H1 (cell line): ENCODE results near the gene SGCD. TPM values are rescaled to one million over a fixed set of nuclear protein-coding genes. Genes with fewer than 3 reads are reported as not detected.

Source experiments
- BCL11A ChIP-seq, 2 experiments: IDR thresholded peaks; one replicate each; pipeline ENCODE4 v1.6.1; 2011; ENCODE audit warnings: low read depth in 2 of 2, low read length in 2 of 2, mild to moderate bottlenecking in 2 of 2
- E2F6 ChIP-seq: IDR thresholded peaks from 2 replicates; pipeline ENCODE4 v1.6.1; 2012; ENCODE audit warnings: inconsistent platforms
- KDM1A ChIP-seq: fragments of 200-600, 300-600 bp; sonication (generic); IDR thresholded peaks from 2 replicates; pipeline ENCODE4 v1.7.1; 2016; ENCODE audit warnings: mild to moderate bottlenecking, low read length, borderline replicate concordance
- SP4 ChIP-seq: IDR thresholded peaks from 2 replicates; pipeline ENCODE4 v1.6.1; 2012; ENCODE audit warnings: low read length, inconsistent platforms
- TAF7 ChIP-seq: optimal IDR thresholded peaks from 2 replicates; pipeline ENCODE3; 2011; ENCODE audit warnings: low read depth, mild to moderate bottlenecking, inconsistent platforms, low read length, moderate library complexity, borderline replicate concordance
- ZNF274 ChIP-seq: IDR thresholded peaks from 2 replicates; pipeline ENCODE4 v1.7.0; 2012; ENCODE audit warnings: low read length, borderline replicate concordance; ENCODE audit errors: extremely low read depth
- polyA plus RNA-seq, 7 experiments: library from polyadenylated mRNA; depleted of rRNA in 3 of 7; stranded (reverse) in 5 of 7; unstranded in 2 of 7; fragments of >200 nt in 5 of 7; fragments of 200-250 nt in 2 of 7; gene quantifications; 1 replicate in 5 of 7; 2 replicates in 1 of 7; 4 replicates in 1 of 7; pipeline versions ENCODE4 v1.2.1 to v1.2.3, GENCODE V29; 2011 to 2013; ENCODE audit warnings: missing spikeins in 2 of 7, mixed read lengths in 2 of 7
- total RNA-seq: library from RNA; stranded (reverse); fragmentation: NEBNext Ultra II Directional; extraction: Animal tissue kit (Norgen Biotek cat#: 25700); gene quantifications from 2 replicates; pipeline ENCODE4 v1.2.1, GENCODE V29; 2021

SGCD gene
- total and polyA plus RNA-seq, 2 of the 8 experiments (the other 6 are each of a cell fraction or from before 2014, with no cell fraction given): 0.04 to 0.08 TPM

DNA sequence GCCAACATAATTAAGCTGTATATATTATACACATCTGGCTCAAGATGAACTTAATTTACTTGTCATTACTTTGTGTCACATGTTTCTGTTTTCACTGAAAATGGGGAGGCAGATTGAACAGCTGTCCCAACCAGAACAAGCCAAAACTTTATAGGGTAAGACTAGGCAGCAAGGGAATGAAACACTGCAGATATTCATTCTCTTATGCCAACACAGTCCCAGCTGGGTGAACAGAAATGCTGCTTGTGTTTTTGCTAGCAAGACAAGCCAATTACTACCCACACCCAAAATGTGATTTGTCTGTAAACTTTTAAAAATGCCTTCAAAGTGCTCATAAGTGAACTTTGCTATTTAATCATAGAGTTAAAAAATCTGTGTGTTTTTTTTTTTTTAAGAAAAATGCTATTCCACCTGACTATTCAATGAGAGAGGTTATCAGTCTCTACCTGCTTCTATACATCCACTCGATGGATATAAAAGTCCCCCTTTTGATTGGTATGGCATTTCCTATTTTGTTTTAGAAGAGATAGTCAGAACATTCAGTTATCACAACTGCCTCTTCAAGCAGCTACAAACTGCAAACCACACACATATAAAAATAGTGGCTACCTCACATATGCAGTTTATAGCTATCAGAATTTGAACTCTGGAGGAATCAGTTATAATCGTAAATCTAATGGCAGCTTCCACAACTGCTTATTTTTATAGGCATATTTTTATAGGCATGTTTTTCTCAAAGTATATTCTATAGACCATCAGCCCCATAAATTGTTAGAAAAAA is 431.2 kb downstream of the SGCD start (continued):
- TF ChIP-seq E2F6 (no peak), KDM1A (no peak), BCL11A (IDR thresholded peaks at IDR 0.05; ENCODE audit: low read depth in 2 of 2, low read length in 2 of 2) (no peak), TAF7 (no peak), ZNF274 (no peak), SP4 (no peak)
- TF ChIP-seq, all 59 proteins: peak for 0
